BJ (cell line): ENCODE data around the gene DEK. TPM values are rescaled to one million over a fixed set of nuclear protein-coding genes. Genes with fewer than 3 reads are reported as not detected.
"Not testable (repeated sequence)": the region's sequence is repeated elsewhere in the genome, so short reads cannot be mapped to it uniquely, and the experiment has no call there.

Experiments used
- CTCF ChIA-PET: fragments of 350-600 bp; formaldehyde crosslinking; extraction: SDS; loops from one replicate; lab custom pipeline; 2021; ENCODE audit warnings: antibody characterized with exemption, inconsistent platforms; lab: Yijun Ruan, JAX
- POLR2A ChIA-PET: fragments of 300-600 bp; sonication (Branson Sonifier 250); formaldehyde crosslinking; extraction: SDS; loops from one replicate; lab custom pipeline; 2021; ENCODE audit warnings: antibody characterized with exemption; lab: Charles Lee
- DNase-seq: peaks from one replicate; pipeline ENCODE4 v3.0.0-alpha.2; 2011; ENCODE audit warnings: low read depth
- H3K27me3 ChIP-seq: 2 replicates; pipeline ENCODE4 v1.6.0; 2011; ENCODE audit warnings: low read length; ENCODE audit not compliant: control insufficient read depth, insufficient read depth
- H3K36me3 ChIP-seq: 2 replicates; pipeline ENCODE4 v1.5.1; 2011; ENCODE audit warnings: low read length; ENCODE audit not compliant: control insufficient read depth, insufficient read depth
- H3K4me3 ChIP-seq: 2 replicates; pipeline ENCODE4 v1.5.1; 2011; ENCODE audit warnings: low read depth, mild to moderate bottlenecking, control low read depth, low read length
- CTCF ChIP-seq: IDR thresholded peaks from 2 replicates; pipeline ENCODE4 v1.5.1; 2011; ENCODE audit warnings: low read depth, mild to moderate bottlenecking, control low read depth, inconsistent platforms, low read length, moderate library complexity; ENCODE audit not compliant: insufficient read depth
- polyA minus RNA-seq: library from RNA; depleted of rRNA, polyadenylated mRNA; stranded (reverse); fragments of >200 nt; gene quantifications from 2 replicates; pipeline ENCODE4 v1.2.3, GENCODE V29; 2011; rRNA and poly(A)+ RNA removed
- polyA plus RNA-seq: library from polyadenylated mRNA; depleted of rRNA; stranded (reverse); fragments of >200 nt; gene quantifications from 2 replicates; pipeline ENCODE4 v1.2.3, GENCODE V29; 2011; rRNA removed

Gene DEK
- polyA plus RNA-seq, result 29.2 and 52.1 TPM in 2 replicates
- 5.8 and 8.5 TPM in 2 replicates for polyA minus RNA-seq

- H3K4me3 ChIP-seq, result peak within 1 kb of the TSS; percentile 96
- ChIA-PET POLR2A (interaction anchor here (0.6 kb wide), 2 partner anchors 44 to 98 kb away, joined by 5 to 13 read pairs; no protein-coding TSS in a partner anchor), CTCF (interaction anchor here (1.0 kb wide), 1 partner anchor 239 kb away, joined by 3 read pairs; no protein-coding TSS in a partner anchor)
- peak; percentile 62 for TF ChIP-seq CTCF
- H3K36me3 ChIP-seq, result no peaks in the 10 kb centered on the region
- DNase-seq, result no peak
- no peaks in the 10 kb centered on the region for H3K27me3 ChIP-seq
These were observed at the start of gene DEK for GRCh38 chr6:18264219-18264922. DEK (minus strand) TSS chr6:18264530; CDS start chr6:18263987, 543 bp downstream.

- H3K36me3 ChIP-seq, result no peaks in the 10 kb centered on the region
- DNase-seq, result no peak
- ChIA-PET CTCF (interaction anchor here (1.2 to 1.9 kb wide), 2 partner anchors 11 to 190 kb away, joined by 3 to 5 read pairs; no protein-coding TSS in a partner anchor), POLR2A (no interaction called here)
- TF ChIP-seq CTCF, result no peak
- H3K4me3 ChIP-seq, result no peak overlapping the region
- no peaks in the 10 kb centered on the region for H3K27me3 ChIP-seq
These were observed 48.0 kb upstream of the DEK start for GRCh38 chr6:18312368-18312767.

- DNase-seq, result not testable (repeated sequence)
These were observed 45.7 kb upstream of the DEK start for GRCh38 chr6:18310010-18310409.

GRCh38 chr6:18309046-18309445 lies 44.7 kb upstream of the DEK start:
- ChIA-PET POLR2A (no interaction called here), CTCF (no interaction called here)
- TF ChIP-seq CTCF, result no peak
- H3K4me3 ChIP-seq, result no peak overlapping the region
- no peaks in the 10 kb centered on the region for H3K27me3 ChIP-seq
- no peak for DNase-seq
- H3K36me3 ChIP-seq, result no peaks in the 10 kb centered on the region

More at GRCh38 chr6:18310010-18310409, 45.7 kb upstream of the DEK start:
- CTCF ChIA-PET, result interaction anchor here (1.1 kb wide), 1 partner anchor 14 kb away, joined by 4 read pairs; no protein-coding TSS in a partner anchor
- H3K36me3 ChIP-seq, H3K4me3 ChIP-seq, H3K27me3 ChIP-seq, POLR2A ChIA-PET: not testable (repeated sequence)

- H3K4me3 ChIP-seq, result no peak overlapping the region
- TF ChIP-seq CTCF, result no peak
- no peaks in the 10 kb centered on the region for H3K27me3 ChIP-seq
- POLR2A ChIA-PET, result interaction anchor here (0.6 to 1.0 kb wide), 7 partner anchors 44 to 1846 kb away, joined by 4 to 29 read pairs (median 10); partner anchors contain the start of gene DEK
- CTCF ChIA-PET, result interaction anchor here (1.0 to 2.9 kb wide), 3 partner anchors 16 to 195 kb away, joined by 3 to 8 read pairs (median 6); no protein-coding TSS in a partner anchor
- DNase-seq, result peak; percentile 85
- no peaks in the 10 kb centered on the region for H3K36me3 ChIP-seq
These were observed 43.9 kb upstream of the DEK start for GRCh38 chr6:18308070-18308735.
